ENCODE results near the gene THSD4.

THSD4 gene

GRCh38 chr15:71469413-71469812 is 354.1 kb downstream of the THSD4 start:
- DNase-seq, result no peak

GRCh38 chr15:71471347-71471746 is 356.1 kb downstream of the THSD4 start:
- DNase-seq, result no peak

- DNase-seq, result no peak
These were observed 357.3 kb downstream of the THSD4 start for GRCh38 chr15:71472566-71472965.

GRCh38 chr15:71473751-71474150 is 358.5 kb downstream of the THSD4 start:
- no peak for DNase-seq

- DNase-seq, result no peak
These were observed 361.6 kb downstream of the THSD4 start for GRCh38 chr15:71476823-71477222.

- DNase-seq, result no peak
These were observed 365.3 kb downstream of the THSD4 start for GRCh38 chr15:71480556-71480955.

- no peak for DNase-seq
These were observed 368.8 kb downstream of the THSD4 start for GRCh38 chr15:71484080-71484479.

GRCh38 chr15:71485094-71485693 is 369.9 kb downstream of the THSD4 start:
- DNase-seq, result no peak

GRCh38 chr15:71489570-71489969 is 374.3 kb downstream of the THSD4 start:
- DNase-seq, result no peak

GRCh38 chr15:71493526-71493925 is 378.3 kb downstream of the THSD4 start:
- DNase-seq, result no peak

GRCh38 chr15:71494563-71495397 is 379.5 kb downstream of the THSD4 start:
- DNase-seq, result no peak

- DNase-seq, result no peak
These were observed 380.1 kb downstream of the THSD4 start for GRCh38 chr15:71495398-71495780.

- no peak for DNase-seq
These were observed 381.2 kb downstream of the THSD4 start for GRCh38 chr15:71496336-71496955.

- DNase-seq, result no peak
These were observed 386.2 kb downstream of the THSD4 start for GRCh38 chr15:71501344-71502076.

- DNase-seq, result no peak
These were observed 386.8 kb downstream of the THSD4 start for GRCh38 chr15:71502077-71502432.

GRCh38 chr15:71505962-71506361 is 390.7 kb downstream of the THSD4 start:
- DNase-seq, result no peak

- no peak for DNase-seq
These were observed 391.7 kb downstream of the THSD4 start for GRCh38 chr15:71506946-71507345.

- DNase-seq, result no peak
These were observed 392.9 kb downstream of the THSD4 start for GRCh38 chr15:71508081-71508682.

GRCh38 chr15:71509139-71509538 is 393.9 kb downstream of the THSD4 start:
- no peak for DNase-seq

- no peak for DNase-seq
These were observed 395.5 kb downstream of the THSD4 start for GRCh38 chr15:71510763-71511162.

GRCh38 chr15:71511796-71512681 is 396.8 kb downstream of the THSD4 start:
- DNase-seq, result no peak

- DNase-seq, result no peak
These were observed 397.4 kb downstream of the THSD4 start for GRCh38 chr15:71512682-71513006.

Data from cerebellar nuclear complex (tissue), 1 donor.